ENCODE data around the gene RNU1-4.
"Not testable (repeated sequence)": the region's sequence is repeated elsewhere in the genome, so short reads cannot be mapped to it uniquely, and the experiment has no call there.

Gene RNU1-4

GRCh38 chr1:16740047-16740964, at the start of gene RNU1-4:
RNU1-4 (plus strand) TSS chr1:16740516.
- DNase-seq = not testable (repeated sequence)

DNA sequence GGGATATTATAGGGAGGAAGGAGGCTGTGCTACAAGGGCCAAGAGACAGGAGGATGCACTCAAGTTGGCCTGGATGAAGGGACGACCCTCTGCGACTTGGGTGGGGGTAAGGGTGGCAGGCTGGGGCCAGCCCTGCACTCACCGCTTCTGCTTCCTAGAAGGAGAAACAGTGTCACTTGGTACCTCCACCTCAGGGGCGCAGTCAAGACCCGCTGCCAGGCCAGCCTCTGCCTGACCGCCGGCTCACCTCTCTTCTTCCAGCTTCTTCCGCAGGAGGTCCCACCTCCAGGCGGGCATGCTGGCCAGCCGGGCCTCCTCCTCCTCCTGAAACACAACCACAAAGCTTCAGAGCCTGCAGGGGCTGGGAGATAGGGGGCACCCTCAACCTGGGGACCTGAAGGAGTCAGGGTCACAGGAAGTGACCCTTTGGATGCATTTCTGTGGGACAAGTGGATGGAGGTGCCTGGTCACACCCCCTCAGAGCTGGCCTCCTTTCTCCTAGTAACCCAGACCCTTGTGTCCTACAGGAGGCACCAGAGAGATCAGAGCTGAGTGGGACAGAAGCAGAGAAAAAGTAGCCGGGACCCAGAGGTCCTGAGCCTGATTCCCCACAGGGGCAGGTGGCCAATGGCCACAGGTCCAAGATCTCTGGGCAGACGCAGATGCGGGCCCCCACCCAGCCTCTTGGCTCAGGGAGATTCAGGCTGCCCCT, 49.2 kb upstream of the RNU1-4 start:
- not testable (repeated sequence) for DNase-seq

- DNase-seq = not testable (repeated sequence)
Observed at GRCh38 chr1:16692283-16692682, 48.0 kb upstream of the RNU1-4 start.

GRCh38 chr1:16692717-16693448, 47.4 kb upstream of the RNU1-4 start:
- DNase-seq = not testable (repeated sequence)

DNA sequence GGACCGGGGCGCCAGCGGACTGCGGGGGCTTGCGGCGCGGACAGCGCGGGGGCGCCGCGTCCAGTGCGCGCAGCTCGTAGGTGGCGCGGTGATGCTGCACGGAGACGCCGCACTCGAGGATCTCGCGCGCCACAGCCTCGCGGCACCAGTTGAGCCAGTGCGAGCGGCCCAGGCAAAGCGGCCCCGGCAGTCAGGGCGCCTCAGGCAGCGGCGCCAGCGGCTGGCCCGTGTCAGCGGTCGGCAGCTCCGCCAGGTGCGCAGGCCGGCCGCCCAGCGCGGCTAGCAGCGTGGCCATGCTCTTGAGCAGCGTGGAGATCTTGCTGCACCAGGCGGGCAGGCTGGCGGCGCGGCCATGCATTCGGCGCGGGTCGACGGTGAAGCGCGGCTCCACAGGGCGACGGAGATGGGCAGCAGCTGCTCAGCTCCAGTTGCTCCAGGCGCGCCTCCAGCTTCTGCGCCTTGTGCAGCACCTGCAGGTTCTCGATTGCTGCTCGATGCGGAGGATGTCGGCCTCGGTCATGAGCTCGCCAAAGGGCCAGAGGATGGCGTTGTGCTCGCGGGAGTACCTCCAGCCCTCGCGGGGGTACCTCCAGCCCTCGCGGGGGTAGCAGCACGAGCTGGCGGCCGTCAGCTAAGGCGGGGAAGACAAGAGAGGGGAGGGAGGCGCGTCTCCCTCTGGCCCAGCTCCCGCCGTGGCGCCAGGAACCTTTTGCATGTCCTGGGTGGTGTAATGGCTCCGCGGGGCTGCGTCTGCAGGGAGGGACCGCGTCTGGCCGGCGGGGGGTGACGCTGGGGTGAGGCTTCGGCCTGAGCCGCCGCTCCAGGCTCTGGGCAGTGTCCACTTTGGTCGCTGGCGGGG, 46.6 kb upstream of the RNU1-4 start:
- not testable (repeated sequence) for DNase-seq

DNA sequence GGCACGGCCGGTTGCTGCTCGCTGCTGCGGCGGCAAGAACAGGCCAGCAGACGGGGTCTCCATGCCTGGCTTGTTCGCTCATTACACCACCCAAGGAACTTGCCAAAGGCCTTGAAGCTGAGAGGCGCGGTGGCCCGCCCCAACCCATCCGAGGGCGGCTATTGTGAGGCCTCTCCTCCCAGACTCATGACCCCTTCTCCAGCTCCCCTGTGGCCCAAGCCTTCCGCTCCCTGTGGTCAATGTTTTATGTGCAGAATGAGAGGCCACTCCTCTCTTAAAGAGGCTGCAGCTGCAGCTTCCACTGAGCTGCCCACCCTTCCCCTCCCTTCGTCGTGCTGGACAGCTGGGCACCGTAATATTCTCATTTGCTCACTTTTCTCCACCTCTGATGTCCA, 46.0 kb upstream of the RNU1-4 start:
- DNase-seq = not testable (repeated sequence)

- DNase-seq = not testable (repeated sequence)
Observed at GRCh38 chr1:16696507-16697150, 43.7 kb upstream of the RNU1-4 start.

DNA sequence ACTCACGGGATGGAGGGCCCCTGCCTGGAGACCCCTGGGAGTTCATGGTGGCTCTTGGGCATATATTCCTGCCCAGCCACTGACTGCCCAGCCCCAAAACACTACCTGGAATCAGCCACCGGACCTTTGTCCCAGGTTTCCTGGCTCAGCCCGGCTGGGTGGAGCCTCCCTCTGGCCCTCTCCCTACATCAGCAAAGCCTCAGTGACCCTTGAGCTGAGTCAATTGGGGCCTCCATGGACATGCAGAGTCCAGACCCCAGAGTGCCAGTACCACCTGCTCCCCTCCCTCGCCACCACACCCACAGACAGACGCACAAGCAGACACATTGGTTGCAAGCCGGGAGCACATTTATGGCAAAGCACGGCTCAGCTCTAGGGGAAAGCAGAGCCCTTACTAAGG, 43.2 kb upstream of the RNU1-4 start:
- DNase-seq = not testable (repeated sequence)

GRCh38 chr1:16699440-16699839, 40.9 kb upstream of the RNU1-4 start:
- DNase-seq = not testable (repeated sequence)

- not testable (repeated sequence) for DNase-seq
Observed at GRCh38 chr1:16700138-16700895, 40.0 kb upstream of the RNU1-4 start.

- DNase-seq = not testable (repeated sequence)
Observed at GRCh38 chr1:16701189-16701588, 39.1 kb upstream of the RNU1-4 start.

GRCh38 chr1:16702280-16702679, 38.0 kb upstream of the RNU1-4 start:
- DNase-seq = not testable (repeated sequence)

GRCh38 chr1:16703141-16703540, 37.2 kb upstream of the RNU1-4 start:
- not testable (repeated sequence) for DNase-seq

GRCh38 chr1:16703602-16704001, 36.7 kb upstream of the RNU1-4 start:
- not testable (repeated sequence) for DNase-seq

GRCh38 chr1:16704076-16704475, 36.2 kb upstream of the RNU1-4 start:
- not testable (repeated sequence) for DNase-seq

DNA sequence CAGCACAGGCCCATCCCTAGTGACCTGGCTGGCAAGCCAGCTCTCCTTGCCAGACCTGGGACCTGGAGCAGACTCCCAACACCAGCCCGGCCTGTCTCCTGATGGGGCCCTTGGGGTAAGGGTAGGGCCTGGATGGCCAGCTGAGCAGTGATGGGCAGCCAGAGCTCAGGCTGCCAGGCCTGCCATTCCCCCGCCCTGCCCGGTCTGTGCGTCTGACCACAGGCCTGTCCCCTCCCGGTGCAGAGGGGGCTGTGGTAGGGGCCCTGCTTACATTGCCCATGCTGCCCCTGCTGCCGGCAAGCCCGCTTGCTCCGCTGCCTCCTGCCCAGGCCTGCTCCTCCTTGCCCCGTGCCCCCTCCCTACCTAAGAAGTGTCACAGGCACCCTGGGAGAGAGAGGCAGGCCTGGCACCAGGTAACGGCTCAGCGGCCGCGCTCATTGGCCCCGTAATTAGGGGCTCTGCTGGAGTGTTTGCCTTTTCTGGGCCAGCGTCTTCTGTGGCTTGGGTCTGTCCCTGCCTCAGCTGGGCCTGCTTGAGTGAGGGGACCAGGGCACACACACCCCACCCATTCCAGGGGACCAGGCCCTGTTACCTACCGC, 35.7 kb upstream of the RNU1-4 start:
- DNase-seq = not testable (repeated sequence)

GRCh38 chr1:16706302-16706701, 34.0 kb upstream of the RNU1-4 start:
- DNase-seq = not testable (repeated sequence)

DNA sequence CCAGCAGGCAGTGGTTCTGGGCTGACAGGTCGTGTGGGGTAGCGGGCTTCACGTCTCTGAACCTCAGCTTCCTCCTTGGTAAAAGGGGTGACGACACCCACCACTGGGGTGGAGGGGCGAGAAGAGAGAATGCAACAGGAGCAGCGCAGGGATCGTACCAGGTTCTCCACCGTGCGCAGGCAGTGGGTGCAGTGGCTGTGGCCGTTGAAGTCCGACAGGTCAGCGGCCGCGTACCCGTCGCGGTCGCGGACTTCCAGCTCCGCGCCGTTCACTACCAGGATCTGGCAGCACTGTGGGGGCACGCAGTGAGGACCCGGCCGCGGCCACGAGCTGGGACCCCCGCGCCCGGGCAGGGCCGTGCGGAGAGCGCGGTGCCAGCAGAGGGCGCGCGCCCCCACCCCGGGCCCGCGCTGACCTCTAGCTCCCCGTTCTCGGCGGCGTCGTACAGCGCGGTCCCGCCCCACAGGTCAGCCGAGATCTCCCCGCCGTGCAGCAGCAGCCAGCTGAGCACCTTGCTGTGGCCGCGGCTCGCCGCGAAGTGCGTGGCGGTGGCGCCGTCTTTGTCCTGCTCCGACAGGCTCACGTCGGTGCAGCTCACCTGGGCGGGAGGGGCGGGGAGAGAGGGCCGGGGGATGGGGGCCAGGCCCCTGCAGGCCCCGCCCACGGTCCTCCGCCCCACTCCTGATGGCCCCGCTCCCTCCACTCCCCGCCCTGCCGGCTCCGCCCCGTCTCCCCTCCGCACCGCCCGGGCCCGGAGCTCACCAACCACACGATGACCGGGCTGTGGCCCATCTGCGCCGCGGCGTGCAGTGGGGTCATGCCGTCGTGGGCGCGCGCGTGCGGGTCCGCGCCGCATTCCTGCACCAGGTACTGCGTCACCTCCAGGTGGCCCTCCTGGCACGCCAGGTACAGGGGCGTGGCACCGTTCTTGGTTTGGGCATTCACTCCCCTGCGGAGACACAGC, 32.9 kb upstream of the RNU1-4 start:
- not testable (repeated sequence) for DNase-seq

GRCh38 chr1:16708704-16709103, 31.6 kb upstream of the RNU1-4 start:
- DNase-seq = not testable (repeated sequence)
